NB4 (cell line): Measurements from ENCODE around the gene ROR2.

Experiments used
- CTCF ChIP-seq: IDR thresholded peaks from one replicate; pipeline ENCODE4 v1.5.1; 2012; ENCODE audit warnings: low read depth, low read length
- MAX ChIP-seq: IDR thresholded peaks from 2 replicates; pipeline ENCODE4 v1.6.1; 2011; ENCODE audit warnings: low read depth, low read length
- MYC ChIP-seq: IDR thresholded peaks from 2 replicates; pipeline ENCODE4 v1.6.1; 2011; ENCODE audit warnings: low read depth, low read length
- POLR2A ChIP-seq: IDR thresholded peaks from 2 replicates; pipeline ENCODE4 v1.6.1; 2011; ENCODE audit warnings: mild to moderate bottlenecking; ENCODE audit not compliant: insufficient read length; ENCODE audit errors: extremely low read depth

- TF ChIP-seq POLR2A: no peak
- TF ChIP-seq CTCF: no peak
- TF ChIP-seq MYC: no peak
- TF ChIP-seq MAX: no peak
Observed at GRCh38 chr9:91882627-91883026, 67.4 kb downstream of the ROR2 start.
